Measurements from ENCODE around the gene CLASP2. TPM values are rescaled to one million over a fixed set of nuclear protein-coding genes. Genes with fewer than 3 reads are reported as not detected.
"Not testable (repeated sequence)": the region's sequence is repeated elsewhere in the genome, so short reads cannot be mapped to it uniquely, and the experiment has no call there.

The CLASP2 gene
- total RNA-seq, 1 donor from 2014 or later = 85.8 TPM

- Mint-ChIP-seq H3K4me1 (peaks cover 1% of the 10 kb centered on the region), H3K4me3 (no peak overlapping the region), H3K9me3 (no peaks in the 10 kb centered on the region), H3K27me3 (no peaks in the 10 kb centered on the region), H3K27ac (no peak overlapping the region), H3K36me3 (ENCODE audit: low read depth) (peaks cover 1% of the 10 kb centered on the region)
- ChIA-PET POLR2A (no interaction called here), CTCF (no interaction called here)
- intact Hi-C loops (cut with micrococcal nuclease) = no loop called here
- DNase-seq (no peak), ATAC-seq (ENCODE audit: low read depth) (no peak)
- no peak for TF ChIP-seq CTCF (IDR thresholded peaks at IDR 0.05)
Observed at GRCh38 chr3:33652736-33653135, 65.3 kb downstream of the CLASP2 start.

- H3K4me1 Mint-ChIP-seq; intact Hi-C loops (cut with micrococcal nuclease); DNase-seq; H3K36me3 Mint-ChIP-seq (ENCODE audit: low read depth); H3K27me3 Mint-ChIP-seq; ATAC-seq (ENCODE audit: low read depth); H3K4me3 Mint-ChIP-seq; H3K9me3 Mint-ChIP-seq; CTCF ChIA-PET; POLR2A ChIA-PET; H3K27ac Mint-ChIP-seq: not testable (repeated sequence)
Observed at GRCh38 chr3:33651101-33651500, 67.0 kb downstream of the CLASP2 start.

GRCh38 chr3:33650495-33650894, 67.6 kb downstream of the CLASP2 start:
- TF ChIP-seq CTCF (IDR thresholded peaks at IDR 0.05) = no peak
- no peak overlapping the region for H3K4me3 Mint-ChIP-seq
- no peaks in the 10 kb centered on the region for H3K27me3 Mint-ChIP-seq
- H3K27ac Mint-ChIP-seq = no peak overlapping the region
- no peak for DNase-seq
- ATAC-seq (ENCODE audit: low read depth) = no peak
- ChIA-PET CTCF (no interaction called here), POLR2A (no interaction called here)
- H3K4me1 Mint-ChIP-seq = peaks cover 4% of the 10 kb centered on the region
- intact Hi-C loops (cut with micrococcal nuclease) = no loop called here
- no peaks in the 10 kb centered on the region for H3K9me3 Mint-ChIP-seq
- peaks cover 3% of the 10 kb centered on the region for H3K36me3 Mint-ChIP-seq (ENCODE audit: low read depth)

GRCh38 chr3:33648793-33649192, 69.3 kb downstream of the CLASP2 start:
- ATAC-seq (ENCODE audit: low read depth) = no peak
- DNase-seq = no peak
- Mint-ChIP-seq H3K9me3 (no peaks in the 10 kb centered on the region), H3K27me3 (no peaks in the 10 kb centered on the region), H3K4me1 (peaks cover 4% of the 10 kb centered on the region), H3K4me3 (no peak overlapping the region), H3K27ac (no peak overlapping the region), H3K36me3 (ENCODE audit: low read depth) (peaks cover 10% of the 10 kb centered on the region)
- POLR2A ChIA-PET = no interaction called here
- intact Hi-C loops (cut with micrococcal nuclease) = no loop called here
- CTCF ChIA-PET = no interaction called here
- TF ChIP-seq CTCF (IDR thresholded peaks at IDR 0.05) = no peak

- Mint-ChIP-seq H3K27me3 (no peaks in the 10 kb centered on the region), H3K36me3 (ENCODE audit: low read depth) (peaks cover 17% of the 10 kb centered on the region), H3K27ac (no peak overlapping the region), H3K4me3 (no peak overlapping the region), H3K4me1 (peaks cover 4% of the 10 kb centered on the region), H3K9me3 (no peaks in the 10 kb centered on the region)
- POLR2A ChIA-PET = no interaction called here
- no peak for ATAC-seq (ENCODE audit: low read depth)
- CTCF ChIA-PET = interaction anchor here (1.3 kb wide), 1 partner anchor 141 kb away, joined by 3 read pairs; no protein-coding TSS in a partner anchor
- DNase-seq = no peak
- TF ChIP-seq CTCF (IDR thresholded peaks at IDR 0.05) = no peak
- intact Hi-C loops (cut with micrococcal nuclease) = no loop called here
Observed at GRCh38 chr3:33646406-33646805, 71.6 kb downstream of the CLASP2 start.

- H3K27me3 Mint-ChIP-seq = no peaks in the 10 kb centered on the region
- intact Hi-C loops (cut with micrococcal nuclease) = no loop called here
- H3K9me3 Mint-ChIP-seq = no peaks in the 10 kb centered on the region
- ATAC-seq (ENCODE audit: low read depth) = no peak
- H3K27ac Mint-ChIP-seq = no peak overlapping the region
- POLR2A ChIA-PET = interaction anchor here (0.9 kb wide), 1 partner anchor 223 kb away, joined by 3 read pairs; no protein-coding TSS in a partner anchor
- no peak for DNase-seq
- CTCF ChIA-PET = interaction anchor here (1.3 kb wide), 1 partner anchor 14 kb away, joined by 4 read pairs; no protein-coding TSS in a partner anchor
- H3K36me3 Mint-ChIP-seq (ENCODE audit: low read depth) = peaks cover 17% of the 10 kb centered on the region
- no peak for TF ChIP-seq CTCF (IDR thresholded peaks at IDR 0.05)
- no peak overlapping the region for H3K4me3 Mint-ChIP-seq
- peaks cover 4% of the 10 kb centered on the region for H3K4me1 Mint-ChIP-seq
Observed at GRCh38 chr3:33645060-33645647, 72.9 kb downstream of the CLASP2 start.

All from activated B cell treated with CpG ODN at 0.5 μM for 24 hours (primary cell).